Gastrocnemius medialis (tissue), 4 donors: ENCODE data around the gene ELMO1. TPM values are rescaled to one million over a fixed set of nuclear protein-coding genes. Genes with fewer than 3 reads are reported as not detected.

Source experiments
- ATAC-seq, 2 donors: fragments of 150-250 bp; one replicate each; pipeline ENCODE4 v1.9.1; 2016
- DNase-seq, 2 donors: peaks; one replicate each; pipeline ENCODE4 v3.0.0-alpha.2; 2019
- H3K27ac ChIP-seq, 4 donors: fragments of 200-600 bp; sonication (generic); 1 replicate in 1 of 4; 2 replicates in 3 of 4; pipeline ENCODE4 v1.5.1; 2016 to 2018; ENCODE audit warnings: mild to moderate bottlenecking in 2 of 4, moderate library complexity in 1 of 4
- H3K27me3 ChIP-seq, 3 donors: fragments of 200-600 bp; sonication (generic) in 2 of 3; 1 replicate in 1 of 3; 2 replicates in 2 of 3; pipeline versions ENCODE4 v1.5.1 to v1.6.0; 2016 to 2019; ENCODE audit warnings: mild to moderate bottlenecking in 1 of 3, moderate library complexity in 1 of 3
- H3K36me3 ChIP-seq, 2 donors: fragments of 200-600 bp; sonication (generic) in 1 of 2; one replicate each; pipeline ENCODE4 v1.5.1; 2017 to 2018
- H3K4me1 ChIP-seq, 2 donors: fragments of 200-600 bp; sonication (generic) in 1 of 2; one replicate each; pipeline ENCODE4 v1.5.1; 2016 to 2017; ENCODE audit warnings: mild to moderate bottlenecking in 2 of 2
- H3K4me3 ChIP-seq, 4 donors: fragments of 200-600 bp; sonication (generic) in 3 of 4; 1 replicate in 1 of 4; 2 replicates in 3 of 4; pipeline ENCODE4 v1.5.1; 2016 to 2019; ENCODE audit warnings: mild to moderate bottlenecking in 2 of 4
- H3K9me3 ChIP-seq, 3 donors: fragments of 200-600 bp; sonication (generic) in 2 of 3; 1 replicate in 1 of 3; 2 replicates in 2 of 3; pipeline ENCODE4 v1.5.1; 2016 to 2019
- CTCF ChIP-seq, 5 experiments: fragments of 450-650 bp in 3 of 5; fragments of 200-600 bp in 2 of 5; sonication (generic) in 2 of 5; IDR thresholded peaks in 4 of 5; conservative IDR thresholded peaks in 1 of 5; 1 replicate in 4 of 5; 2 replicates in 1 of 5; pipeline ENCODE4 v1.5.1; 2016 to 2019; ENCODE audit warnings: antibody characterized with exemption in 5 of 5, mild to moderate bottlenecking in 3 of 5, moderate library complexity in 3 of 5
- POLR2A ChIP-seq, 2 donors: fragments of 450-650 bp; IDR thresholded peaks; one replicate each; pipeline ENCODE4 v1.6.1; 2017; ENCODE audit warnings: antibody characterized with exemption in 2 of 2, mild to moderate bottlenecking in 2 of 2, moderate library complexity in 2 of 2
- in situ Hi-C, 4 donors: fragments of 200-750 bp; cut with MboI; loops; one replicate each; pipeline versions ENCODE4 v1.15.0 to v1.8.0; 2017; ENCODE audit warnings: low sequenced_read_pairs in 4 of 4
- intact Hi-C: fragments of 100-400 bp; cut with DNase I; formaldehyde crosslinking; loops from one replicate; pipeline ENCODE4 v1.15.1; 2023; ENCODE audit warnings: low total_unique reads
- total RNA-seq, 4 donors: library from RNA; depleted of rRNA; stranded (reverse); fragments of >200 nt; gene quantifications; one replicate each; pipeline versions ENCODE4 v1.1.0 to v1.2.3, GENCODE V29; 2016

ELMO1 gene
- total RNA-seq, 4 donors from 2014 or later = 8.4 to 18.9 (median 14.6) TPM

- no peak for ATAC-seq
- intact Hi-C loops = no loop called here
Observed at GRCh38 chr7:37277513-37277912, 171.2 kb downstream of the ELMO1 start.

DNA sequence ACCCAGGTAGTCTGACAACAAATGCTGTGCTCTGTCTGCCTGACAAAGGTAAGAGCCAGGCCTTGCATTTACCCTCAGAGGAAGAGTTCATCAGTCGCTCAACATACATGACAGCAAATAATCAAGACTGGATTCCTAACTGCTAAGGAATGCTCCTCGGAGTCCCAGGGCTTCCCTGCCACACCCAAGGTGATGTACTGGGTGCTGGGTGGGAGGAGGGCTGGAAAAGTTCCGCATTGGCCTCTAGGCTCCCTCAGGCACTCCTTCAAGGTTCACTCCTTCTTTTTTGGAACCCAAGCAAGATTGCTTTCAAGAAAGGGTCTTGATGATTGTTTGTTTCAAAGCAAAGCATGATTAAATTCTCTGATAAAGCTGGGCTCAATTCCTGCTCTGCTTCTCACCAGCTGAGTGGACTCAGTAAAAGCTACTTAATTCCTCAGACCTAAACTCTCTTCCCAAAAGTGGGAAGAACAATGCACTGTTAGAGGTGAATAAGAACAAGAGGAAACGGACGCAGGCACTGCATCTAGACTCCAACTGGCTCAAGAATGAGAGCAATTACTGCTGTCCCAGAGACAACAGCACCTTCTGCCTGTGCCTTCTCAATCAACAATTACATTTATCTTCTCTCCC, 173.5 kb downstream of the ELMO1 start:
- Histone ChIP-seq H3K27ac (no peak overlapping the region), H3K36me3 (no peaks in the 10 kb centered on the region), H3K9me3 (no peaks in the 10 kb centered on the region), H3K27me3 (no peaks in the 10 kb centered on the region), H3K4me1 (no peaks in the 10 kb centered on the region), H3K4me3 (no peak overlapping the region)
- no peak for ATAC-seq
- in situ Hi-C loops = no loop called here
- intact Hi-C loops = no loop called here
- DNase-seq = no peak
- TF ChIP-seq POLR2A (IDR thresholded peaks at IDR 0.05) (no peak), CTCF (IDR thresholded peaks at IDR 0.05 in 4 of 5, conservative IDR thresholded peaks at IDR 0.05 in 1 of 5) (no peak)

More at GRCh38 chr7:37277513-37277912, 171.2 kb downstream of the ELMO1 start:
- TF ChIP-seq POLR2A (IDR thresholded peaks at IDR 0.05) (no peak), CTCF (IDR thresholded peaks at IDR 0.05 in 4 of 5, conservative IDR thresholded peaks at IDR 0.05 in 1 of 5) (no peak)
- Histone ChIP-seq H3K27ac (no peak overlapping the region), H3K4me1 (peaks cover 0 to 3% of the 10 kb centered on the region in 2 donors), H3K36me3 (no peaks in the 10 kb centered on the region), H3K27me3 (no peaks in the 10 kb centered on the region), H3K9me3 (no peaks in the 10 kb centered on the region), H3K4me3 (no peak overlapping the region)
- no peak for DNase-seq
- in situ Hi-C loops = no loop called here

GRCh38 chr7:37273891-37274290, 174.8 kb downstream of the ELMO1 start:
- Histone ChIP-seq H3K4me3 (no peak overlapping the region), H3K27ac (no peak overlapping the region), H3K36me3 (no peaks in the 10 kb centered on the region), H3K9me3 (no peaks in the 10 kb centered on the region), H3K4me1 (no peaks in the 10 kb centered on the region), H3K27me3 (no peaks in the 10 kb centered on the region)
- intact Hi-C loops = no loop called here
- ATAC-seq = no peak
- TF ChIP-seq POLR2A (IDR thresholded peaks at IDR 0.05) (no peak), CTCF (IDR thresholded peaks at IDR 0.05 in 4 of 5, conservative IDR thresholded peaks at IDR 0.05 in 1 of 5) (no peak)
- DNase-seq = no peak
- in situ Hi-C loops = no loop called here

DNA sequence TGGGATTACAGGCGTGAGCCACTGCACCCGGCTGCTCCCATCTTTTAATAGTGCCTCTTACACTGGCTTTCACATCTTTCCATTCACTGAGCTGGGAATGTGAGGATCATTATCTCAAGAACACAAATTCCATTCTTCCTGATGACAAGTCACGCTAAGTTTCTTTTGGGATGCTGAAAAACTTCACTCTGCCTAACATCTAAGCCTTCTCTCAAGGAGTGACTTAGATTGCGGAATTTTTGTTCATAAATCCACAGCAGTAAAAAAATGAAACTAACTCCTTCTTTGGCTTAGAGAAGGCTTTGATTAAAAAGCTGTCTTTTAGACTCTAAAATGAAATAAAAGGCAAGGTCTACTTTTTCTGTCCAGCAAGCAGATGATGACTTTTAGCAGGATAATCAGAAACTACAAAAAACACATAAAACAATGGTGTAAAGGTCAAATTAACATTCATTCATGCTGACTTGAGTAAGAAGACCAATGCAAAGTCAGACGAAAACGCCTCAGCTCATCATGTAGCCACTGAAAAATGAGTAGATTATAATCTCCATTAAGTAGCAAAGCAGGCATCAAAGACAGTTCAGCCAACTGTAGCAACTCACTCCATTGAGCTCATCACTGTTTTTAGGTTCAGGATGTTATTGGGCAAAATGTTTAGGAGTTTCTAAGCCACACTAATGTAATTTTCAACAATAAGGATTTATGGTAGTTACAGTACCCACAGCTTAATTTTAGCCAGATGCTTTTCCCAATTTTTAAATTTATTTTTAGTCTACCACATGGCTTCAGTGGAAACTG, 178.8 kb downstream of the ELMO1 start:
- no peak for DNase-seq
- Histone ChIP-seq H3K27ac (no peak overlapping the region), H3K9me3 (no peaks in the 10 kb centered on the region), H3K4me3 (no peak overlapping the region), H3K27me3 (no peaks in the 10 kb centered on the region), H3K36me3 (no peaks in the 10 kb centered on the region), H3K4me1 (no peaks in the 10 kb centered on the region)
- no peak for ATAC-seq
- in situ Hi-C loops = no loop called here
- TF ChIP-seq POLR2A (IDR thresholded peaks at IDR 0.05) (no peak), CTCF (IDR thresholded peaks at IDR 0.05 in 4 of 5, conservative IDR thresholded peaks at IDR 0.05 in 1 of 5) (no peak)
- intact Hi-C loops = no loop called here
